ENCODE results near the gene RNF138.
"Not testable (repeated sequence)": the region's sequence is repeated elsewhere in the genome, so short reads cannot be mapped to it uniquely, and the experiment has no call there.

RNF138 gene

DNA sequence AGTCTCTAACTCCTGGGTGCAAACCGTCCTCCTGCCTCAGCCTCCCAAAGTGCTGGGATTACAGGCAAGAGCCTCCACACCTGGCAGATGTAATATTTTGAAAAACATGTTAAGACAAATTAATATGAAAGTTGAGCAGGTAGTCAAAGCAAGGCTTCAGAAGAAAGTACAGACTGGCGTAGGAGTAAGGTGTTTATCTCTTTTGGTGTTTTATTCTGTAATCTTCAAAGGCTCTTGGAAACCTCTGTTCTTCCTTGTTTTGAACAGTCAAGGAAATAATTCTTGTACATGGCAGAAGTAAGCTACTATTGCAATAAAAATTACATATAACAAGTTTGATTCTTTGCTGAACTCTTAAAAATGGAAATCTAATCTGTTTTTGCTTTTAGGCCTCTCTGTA is 5.3 kb downstream of the RNF138 start:
- DNase-seq = no peak

DNA sequence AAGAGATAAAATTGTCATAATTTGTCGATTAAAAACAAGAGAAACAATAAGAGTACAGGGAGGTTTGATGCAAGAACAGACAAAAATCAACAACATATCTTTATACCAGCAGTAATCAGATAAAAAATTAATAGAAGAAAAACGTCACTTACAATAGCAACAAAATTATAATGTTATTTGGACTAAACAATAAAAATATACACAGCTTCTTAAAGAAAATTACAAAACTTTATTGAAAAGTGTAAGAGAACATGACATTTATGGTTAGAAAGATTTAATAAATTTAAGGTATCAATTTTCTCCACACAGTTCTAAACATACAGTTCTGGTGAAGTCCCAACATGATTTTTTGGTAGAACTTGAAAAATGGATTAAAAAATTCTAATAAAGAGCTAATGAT is 12.8 kb downstream of the RNF138 start:
- DNase-seq = no peak

DNA sequence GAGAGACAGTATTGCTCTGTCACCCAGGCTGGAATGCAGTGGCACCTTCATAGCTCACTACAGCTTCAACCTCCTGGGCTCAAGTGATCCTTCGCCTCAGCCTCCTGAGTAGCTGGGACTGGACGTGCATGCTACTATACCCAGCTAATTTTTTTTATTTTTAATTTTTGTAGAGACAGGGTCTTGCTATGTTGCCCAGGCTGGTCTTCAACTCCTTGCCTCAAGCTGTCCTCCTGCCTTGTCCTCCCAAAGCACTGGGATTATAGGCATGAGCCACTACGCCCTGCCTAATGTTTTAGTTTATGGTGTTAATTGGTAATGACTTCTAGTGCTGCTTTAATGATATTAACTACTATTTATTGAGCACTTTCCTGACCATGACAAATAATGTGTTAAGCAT is 18.3 kb downstream of the RNF138 start:
- no peak for DNase-seq

DNA sequence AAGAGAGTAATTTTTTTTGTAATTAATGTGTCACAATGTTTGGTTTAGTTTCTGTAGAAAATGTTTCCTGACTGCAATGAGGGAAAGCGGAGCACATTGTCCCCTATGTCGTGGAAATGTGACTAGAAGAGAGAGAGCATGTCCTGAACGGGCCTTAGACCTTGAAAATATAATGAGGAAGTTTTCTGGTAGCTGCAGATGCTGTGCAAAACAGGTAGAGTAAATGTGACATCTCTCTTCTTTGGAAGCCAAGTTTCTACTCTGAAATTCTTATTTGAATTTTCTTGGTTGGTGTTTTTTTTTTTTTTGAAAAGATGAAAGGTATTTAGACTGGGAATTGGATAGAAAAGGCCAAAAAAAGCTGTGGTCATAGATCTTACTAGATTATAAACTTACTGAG is 20.0 kb downstream of the RNF138 start:
- DNase-seq = no peak

DNA sequence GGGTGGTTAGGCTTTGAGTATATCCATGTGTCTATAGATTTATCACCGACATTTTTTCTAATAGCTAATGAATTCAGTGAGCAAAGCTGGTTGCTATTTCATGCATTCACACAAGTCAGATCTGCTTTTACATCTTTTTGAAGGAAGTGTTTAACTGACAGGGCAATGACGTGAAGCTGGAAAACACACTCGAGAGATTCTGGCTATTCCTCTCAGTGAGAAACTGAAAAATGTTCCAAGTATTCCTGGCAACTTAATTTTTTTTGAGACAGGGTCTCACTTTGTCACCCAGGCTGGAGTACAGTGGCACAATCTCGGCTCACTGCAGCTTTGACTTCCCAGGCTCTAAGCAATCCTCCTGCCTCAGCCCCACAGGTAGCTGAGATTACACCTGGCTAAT is 21.2 kb downstream of the RNF138 start:
- no peak for DNase-seq

DNA sequence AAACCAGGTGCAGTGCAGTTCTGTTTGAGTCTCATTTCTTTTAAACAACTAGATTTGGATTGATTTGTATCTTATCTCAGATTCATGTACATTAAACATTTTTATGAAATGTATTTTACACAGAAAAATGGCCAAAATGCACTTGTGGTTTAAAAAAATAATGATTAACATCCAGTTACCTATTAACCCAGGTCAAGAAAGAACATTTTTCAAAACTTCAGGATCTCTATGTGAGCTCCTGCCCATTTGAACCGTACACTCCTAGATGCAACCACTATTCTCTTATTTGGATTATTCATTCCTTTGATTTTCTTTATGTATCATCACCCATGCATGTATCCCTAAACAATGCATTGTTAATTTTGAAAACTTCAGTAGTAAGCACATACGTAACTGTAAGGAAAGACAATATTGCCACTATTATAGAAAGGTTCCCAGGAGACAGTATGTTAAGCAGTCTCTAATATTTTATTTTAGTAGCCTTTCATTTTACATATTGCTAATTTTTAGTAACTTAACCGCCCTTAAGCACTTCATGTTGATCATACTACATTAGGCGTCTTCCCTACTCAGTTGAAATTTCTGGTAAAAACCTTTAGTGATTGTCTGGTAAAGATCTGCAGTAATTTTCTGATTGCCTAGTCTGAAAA is 22.7 kb downstream of the RNF138 start:
- DNase-seq = no peak

DNA sequence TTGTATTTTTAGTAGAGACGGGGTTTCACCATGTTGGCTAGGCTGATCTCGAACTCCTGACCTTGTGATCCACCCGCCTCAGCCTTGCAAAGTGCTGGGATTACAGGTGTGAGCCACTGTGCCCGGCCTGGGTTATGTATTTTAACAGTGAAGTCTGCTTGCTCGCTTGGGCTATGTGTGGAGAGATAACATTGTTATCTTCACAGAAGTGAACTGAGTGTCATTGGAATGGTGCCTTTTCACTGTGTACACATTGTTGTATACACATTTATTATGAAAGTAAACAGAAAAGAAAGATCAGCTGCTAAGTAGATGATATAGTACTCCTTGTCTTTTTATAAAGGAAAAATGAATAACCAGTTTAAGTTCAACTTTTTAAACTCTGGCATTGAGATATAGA is 30.4 kb downstream of the RNF138 start:
- DNase-seq = no peak

DNA sequence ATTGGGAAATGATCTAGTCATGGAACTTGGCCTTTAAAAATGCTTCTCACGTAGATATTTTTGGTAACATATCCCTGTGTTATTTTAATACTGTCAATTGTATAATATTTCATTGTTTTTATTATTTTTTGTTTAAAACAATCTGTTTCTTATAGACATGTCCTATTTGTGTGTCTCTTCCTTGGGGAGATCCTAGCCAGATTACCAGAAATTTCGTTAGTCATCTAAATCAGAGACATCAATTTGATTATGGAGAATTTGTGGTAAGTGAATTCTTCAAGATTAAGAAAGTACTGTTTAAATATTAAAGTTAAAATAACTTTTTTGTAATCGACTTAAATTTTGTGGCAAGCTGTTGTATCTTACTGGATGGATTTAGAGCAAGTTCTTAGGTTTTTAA is 34.9 kb downstream of the RNF138 start:
- no peak for DNase-seq

DNA sequence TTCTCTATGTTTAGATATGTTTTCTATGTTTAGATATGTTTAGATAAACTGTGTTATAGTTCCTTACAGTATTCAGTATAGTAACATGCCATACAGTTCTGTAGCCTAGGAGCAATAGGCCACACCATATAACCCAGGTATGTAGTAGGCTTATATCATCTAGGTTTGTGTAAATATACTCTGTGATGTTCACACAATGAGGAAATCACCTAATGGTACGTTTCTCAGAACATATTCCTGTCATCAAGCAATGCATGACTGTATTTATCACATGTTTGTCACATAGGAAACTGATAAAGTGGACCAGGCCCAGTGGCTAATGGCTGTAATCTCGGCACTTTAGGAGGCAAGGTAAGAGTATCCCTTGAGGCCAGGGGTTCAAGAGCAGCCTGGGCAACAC is 44.0 kb downstream of the RNF138 start:
- DNase-seq = peak; percentile 17

DNA sequence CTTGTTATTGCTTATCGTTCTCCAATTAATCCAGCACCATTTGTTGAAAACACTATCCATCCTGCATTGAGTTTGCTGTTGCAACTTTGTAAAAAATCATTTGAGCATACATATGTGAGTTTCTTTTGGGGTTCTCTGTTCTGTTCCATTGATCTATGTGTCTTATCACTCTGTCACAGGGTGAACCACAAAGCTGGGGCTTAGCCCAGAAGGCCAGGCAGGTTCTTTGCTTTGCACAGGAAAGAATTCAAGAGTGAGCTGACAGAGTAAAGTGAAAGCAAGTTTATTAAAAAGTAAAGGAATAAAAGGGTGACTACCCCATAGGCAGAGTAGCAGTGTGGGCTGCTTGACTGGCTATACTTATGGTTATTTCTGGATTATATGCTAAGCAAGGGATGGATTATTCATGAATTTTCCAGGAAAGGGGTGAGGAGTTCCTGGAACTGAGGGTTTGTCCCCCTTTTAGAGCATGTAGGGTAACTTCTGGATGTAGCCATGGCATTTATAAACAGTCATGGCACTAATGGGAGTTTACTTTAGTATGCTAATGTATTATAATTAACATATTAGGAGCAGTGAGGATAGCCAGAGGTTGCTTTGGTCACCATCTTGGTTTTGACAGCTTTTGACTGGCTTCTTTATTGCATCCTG is 46.8 kb downstream of the RNF138 start:
- no peak for DNase-seq

DNA sequence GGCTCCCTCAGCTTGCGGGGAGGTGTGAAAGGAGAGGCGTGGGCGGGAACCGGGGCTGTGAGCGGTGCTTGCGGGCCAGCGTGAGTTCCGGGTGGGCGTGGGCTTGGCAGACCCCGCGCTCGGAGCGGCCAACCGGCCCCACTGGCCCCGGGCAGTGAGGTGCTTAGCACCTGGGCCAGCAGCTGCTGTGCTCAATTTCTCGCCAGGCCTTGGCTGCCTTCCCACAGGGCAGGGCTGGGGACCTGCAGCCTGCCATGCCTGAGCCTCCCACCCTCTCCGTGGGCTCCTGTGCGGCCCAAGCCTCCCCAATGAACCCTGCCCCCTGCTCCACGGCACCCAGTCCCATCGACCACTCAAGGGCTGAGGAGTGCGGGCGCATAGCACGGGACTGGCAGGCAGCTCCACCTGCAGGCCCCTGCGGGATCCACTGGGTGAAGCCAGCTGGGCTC is 48.2 kb downstream of the RNF138 start:
- peak; percentile 89 for DNase-seq

DNA sequence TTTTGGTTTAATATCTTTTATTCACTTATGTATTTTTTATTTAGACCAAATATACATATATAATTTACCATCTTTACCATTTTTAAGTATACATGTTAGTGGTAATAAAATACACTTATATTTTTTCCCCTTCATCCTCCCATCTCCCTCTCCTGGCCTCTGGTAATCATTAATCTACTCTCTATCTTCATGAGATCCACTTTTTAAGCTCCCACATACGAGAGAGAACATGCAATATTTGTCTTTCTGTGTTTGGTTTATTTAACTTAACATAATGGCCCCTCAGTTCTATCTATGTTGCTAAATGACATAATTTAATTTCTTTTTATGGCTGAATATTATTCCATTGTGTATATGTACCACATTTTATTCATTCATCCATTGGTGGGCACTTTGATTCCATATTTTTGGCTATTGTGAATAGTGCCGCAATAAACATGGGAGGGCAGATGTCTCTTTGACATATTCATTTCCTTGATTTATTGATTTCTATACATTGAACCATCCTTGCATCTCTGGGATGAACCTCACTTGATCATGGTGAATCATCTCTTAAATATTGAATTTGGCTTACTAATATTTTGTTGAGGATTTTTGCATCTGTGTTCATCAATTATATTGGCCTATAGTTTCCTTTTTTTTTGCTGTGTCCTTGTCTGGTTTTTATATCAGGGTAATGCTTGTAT is 56.7 kb downstream of the RNF138 start:
- DNase-seq = no peak

DNA sequence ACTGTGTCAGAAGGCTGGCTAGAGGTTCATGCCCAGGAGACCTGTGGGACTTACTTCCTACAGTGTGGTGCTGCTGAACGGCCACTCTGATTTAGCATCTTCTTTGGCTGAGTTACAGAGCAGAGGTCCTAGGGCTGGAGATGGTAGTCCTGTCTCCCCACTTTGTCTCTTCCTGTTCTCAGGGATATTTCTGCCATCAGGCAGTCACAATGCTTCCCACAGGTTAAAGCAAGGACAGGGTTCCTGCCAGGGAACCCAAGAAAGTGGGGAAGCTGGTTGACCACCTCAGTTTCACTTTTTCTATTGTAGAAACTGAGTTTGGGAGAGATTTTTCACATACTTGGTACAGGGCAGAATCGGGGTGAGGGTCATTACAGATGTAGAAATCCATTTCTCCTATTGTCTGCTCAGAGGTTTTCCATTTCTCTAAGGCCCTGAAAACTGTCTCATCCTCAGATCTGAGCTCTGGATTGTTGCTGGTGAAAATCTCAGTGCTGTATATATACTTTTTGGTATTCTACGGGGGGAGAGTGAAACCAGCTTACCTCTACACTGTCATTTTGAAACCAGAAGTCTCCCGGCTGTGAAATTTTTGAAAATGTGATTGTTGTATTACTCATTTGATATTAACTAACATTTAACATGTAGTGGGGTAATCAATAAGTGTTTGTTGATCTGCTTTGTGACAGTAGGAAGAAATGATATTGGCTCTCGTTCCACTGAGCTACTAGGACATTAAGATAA is 61.2 kb downstream of the RNF138 start:
- DNase-seq = no peak

DNA sequence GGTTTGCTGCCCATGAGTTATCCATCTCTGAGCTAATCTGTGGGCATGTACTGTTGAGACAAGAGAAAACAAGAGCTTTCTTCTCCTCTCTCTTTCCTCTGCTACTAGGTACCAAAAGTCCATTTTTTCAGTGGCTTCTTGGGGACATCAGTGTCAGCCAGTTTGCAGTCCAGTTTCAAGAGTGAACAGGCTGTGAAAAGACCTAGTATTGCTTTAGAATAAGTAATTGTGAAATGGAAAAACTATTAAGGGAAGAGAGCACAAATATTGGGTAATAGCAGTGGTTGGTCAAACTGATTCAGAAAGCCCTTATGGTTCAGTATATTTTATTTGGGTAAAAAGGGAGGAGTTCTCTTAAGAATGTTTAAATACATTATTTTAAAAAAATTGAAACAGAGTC is 65.2 kb downstream of the RNF138 start:
- no peak for DNase-seq

DNA sequence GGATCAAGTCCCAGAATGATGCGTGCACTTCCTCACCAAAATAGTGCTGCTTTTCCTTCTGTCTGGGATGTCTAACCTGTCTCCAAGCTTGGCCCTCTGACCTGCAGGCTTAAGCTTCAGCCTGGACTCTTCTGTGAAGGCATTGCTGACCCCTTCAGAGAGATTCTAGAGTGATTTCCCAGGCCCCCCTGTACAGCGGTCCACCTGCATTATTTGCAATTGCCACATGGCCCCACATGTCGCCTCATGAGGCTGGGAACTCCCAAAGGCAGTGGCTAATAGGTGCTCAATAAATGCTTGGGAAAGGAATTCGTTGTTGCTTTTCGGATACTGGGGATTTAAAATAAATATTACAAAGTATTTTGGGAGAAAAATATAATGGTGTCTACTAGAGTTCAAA is 65.9 kb downstream of the RNF138 start:
- DNase-seq = peak; percentile 58

DNA sequence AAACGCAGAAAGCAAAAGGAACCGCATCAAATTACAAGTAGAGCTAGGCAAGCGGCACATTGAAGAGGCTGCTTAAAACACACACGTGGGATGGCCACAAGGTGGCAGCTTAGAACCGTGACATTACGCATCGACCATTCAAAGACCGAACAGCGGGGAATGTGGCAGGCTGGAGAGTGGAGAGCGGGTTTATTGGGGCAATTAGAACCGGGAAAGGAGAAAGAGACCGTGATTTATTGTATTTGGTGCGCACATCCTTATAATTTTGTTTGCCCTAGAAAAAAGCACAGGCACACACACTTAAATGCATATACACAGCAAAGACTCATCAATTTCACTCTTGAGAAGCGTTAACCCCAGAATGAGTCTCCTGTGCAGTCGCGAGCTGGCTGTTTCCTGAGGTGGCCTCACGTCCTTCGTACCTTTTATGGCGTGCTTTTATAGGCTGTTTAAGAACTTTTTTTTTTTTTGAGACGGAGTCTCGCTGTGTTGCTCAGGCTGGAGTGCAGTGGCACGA is 66.5 kb downstream of the RNF138 start:
- peak; percentile 99 for DNase-seq

DNA sequence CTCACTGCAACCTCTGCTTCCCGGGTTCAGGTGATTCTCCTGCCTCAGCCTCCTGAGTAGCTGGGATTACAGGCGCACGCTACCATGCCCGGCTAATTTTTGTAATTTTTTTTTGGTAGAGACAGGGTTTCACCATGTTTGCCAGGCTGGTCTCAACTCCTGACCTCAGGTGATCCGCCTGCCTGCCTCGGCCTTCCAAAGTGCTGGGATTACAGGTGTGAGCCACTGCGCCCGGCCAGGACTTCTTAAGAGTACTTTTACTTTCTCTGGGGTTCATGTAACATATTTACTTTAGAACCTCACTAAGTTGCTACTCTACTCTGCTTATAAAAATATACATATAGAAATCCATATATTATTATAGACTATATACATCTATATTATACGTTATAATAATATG is 67.0 kb downstream of the RNF138 start:
- DNase-seq = peak; percentile 54

DNA sequence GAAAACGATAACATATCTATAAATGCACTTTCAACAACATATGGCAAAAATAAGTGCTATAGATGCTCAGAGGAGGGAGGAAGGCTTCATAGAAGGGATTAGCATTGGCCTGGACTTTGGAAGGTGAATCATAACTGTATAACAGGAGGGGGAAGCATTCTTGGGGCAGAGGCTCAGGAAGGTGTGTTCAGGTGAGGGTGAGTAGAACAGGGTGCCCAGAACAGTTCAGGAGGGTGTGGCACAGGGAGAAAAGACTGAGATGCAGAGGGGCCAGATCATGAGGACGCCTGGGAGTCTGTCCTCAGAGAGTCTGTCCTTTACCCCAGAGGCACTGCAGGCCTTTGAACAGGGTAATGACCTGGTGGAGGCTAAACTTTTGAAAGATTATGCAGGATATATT is 68.9 kb downstream of the RNF138 start:
- DNase-seq = peak; percentile 32

DNA sequence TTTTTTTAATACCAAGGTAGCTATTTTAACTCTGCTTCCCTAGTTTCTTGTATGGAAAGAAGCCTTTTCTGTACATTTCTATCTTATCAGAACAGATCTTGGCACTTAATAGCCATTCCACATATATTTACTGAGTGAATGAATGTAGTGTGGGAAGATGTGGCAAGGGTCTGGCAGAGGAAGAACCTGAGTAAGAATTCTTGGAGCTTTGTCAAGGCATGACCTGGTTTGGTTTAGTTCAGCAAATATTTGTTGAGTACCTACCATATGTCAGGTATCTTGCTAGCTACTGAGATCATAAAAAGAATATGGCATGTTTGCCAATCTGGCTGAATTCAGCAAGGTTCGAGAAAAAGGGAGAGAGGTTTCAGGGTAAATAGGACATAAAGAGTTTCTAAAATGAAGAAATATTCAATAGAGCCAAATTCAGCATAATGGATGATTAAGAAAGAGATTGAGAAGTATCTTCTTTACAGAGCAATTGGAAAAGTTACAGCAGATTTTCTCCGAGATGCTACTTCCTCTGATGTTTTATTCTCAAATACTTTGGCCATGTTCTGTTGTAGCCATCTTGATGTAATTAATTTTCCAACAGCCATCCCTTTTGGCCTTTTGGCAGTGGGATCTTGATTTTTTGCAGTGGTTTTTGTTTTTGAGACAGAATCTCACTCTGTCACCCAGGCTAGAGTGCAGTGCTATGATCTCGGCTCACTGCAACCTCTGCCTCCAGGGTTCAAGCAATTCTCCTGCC is 76.5 kb downstream of the RNF138 start:
- DNase-seq = peak; percentile 94

DNA sequence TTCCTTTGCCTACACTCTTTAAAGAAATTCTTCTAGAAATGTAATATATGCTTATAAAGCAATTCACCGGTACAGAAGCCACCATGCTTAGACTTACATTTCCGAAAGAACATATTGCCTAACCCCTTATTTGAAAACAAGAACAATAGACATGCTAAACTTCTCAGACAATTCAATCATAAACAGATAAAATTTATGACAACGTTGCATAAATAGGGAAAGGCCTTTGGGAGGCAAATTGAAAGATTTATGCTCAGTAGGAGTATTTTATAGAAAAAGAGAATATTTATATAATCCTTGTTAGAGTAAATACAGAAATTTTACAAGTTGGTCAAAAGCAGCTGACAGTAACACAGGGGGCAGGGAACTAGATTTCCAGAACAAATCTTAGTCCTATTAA is 82.0 kb downstream of the RNF138 start:
- no peak for DNase-seq

DNA sequence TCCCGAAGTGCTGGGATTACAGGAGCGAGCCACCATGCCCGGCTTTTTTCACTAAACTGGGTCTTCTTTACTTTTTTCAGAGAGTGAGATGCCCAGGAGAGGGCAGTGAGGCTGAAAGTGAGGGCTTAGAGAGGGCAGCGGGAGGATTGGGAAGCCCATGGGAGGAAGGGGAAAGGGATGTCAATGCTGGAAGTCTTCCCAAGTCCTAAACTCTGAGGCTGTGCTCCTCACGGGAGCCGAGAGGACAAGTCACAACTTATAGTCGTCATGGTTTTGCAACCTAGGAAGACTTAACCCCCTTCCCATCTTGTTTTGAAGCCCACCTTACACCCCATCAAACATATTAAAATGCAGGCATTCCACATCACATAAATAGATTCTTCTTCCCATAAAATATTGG is 83.0 kb downstream of the RNF138 start:
- DNase-seq = peak; percentile 54

DNA sequence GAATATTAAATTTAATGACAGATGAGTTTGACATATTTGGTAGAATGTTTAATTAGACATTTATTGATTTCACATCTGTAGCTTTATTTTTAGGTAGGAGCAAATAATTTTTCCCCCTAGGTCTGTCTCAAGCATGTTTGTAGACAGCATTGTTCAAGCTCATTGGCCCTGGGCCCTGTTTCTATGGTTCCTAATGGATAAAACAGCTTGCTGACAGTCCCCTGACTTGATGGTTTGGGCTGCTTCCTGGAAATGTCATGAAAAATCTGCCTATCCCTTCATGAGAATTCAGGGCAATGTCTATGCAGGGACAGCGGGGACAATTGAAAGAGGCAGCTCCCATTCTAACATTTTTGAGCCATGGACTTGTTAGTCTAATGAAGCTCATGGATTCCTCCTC is 83.6 kb downstream of the RNF138 start:
- peak; percentile 93 for DNase-seq

DNA sequence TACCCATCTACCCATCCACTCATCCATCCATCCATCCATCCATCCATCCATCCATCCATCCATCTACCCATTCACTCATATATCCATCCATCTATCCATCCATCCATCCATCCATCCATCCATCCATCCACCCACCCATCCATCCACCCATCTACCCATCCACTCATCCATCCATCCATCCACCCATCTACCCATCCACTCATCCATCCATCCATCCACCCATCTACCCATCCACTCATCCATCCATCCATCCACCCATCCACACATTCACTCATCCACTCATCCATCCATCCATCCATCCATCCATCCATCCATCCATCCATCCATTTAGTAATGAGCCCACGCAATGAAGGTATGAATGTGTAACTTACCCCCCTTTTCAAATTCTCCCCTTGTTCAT is 85.1 kb downstream of the RNF138 start:
- DNase-seq = not testable (repeated sequence)
